Brain pericyte (primary cell): Measurements from ENCODE around the gene TST.

Experiments
- DNase-seq: peaks from one replicate; pipeline ENCODE4 v3.0.0-alpha.2; 2012; ENCODE audit warnings: low read depth, low spot score

Gene TST

DNA sequence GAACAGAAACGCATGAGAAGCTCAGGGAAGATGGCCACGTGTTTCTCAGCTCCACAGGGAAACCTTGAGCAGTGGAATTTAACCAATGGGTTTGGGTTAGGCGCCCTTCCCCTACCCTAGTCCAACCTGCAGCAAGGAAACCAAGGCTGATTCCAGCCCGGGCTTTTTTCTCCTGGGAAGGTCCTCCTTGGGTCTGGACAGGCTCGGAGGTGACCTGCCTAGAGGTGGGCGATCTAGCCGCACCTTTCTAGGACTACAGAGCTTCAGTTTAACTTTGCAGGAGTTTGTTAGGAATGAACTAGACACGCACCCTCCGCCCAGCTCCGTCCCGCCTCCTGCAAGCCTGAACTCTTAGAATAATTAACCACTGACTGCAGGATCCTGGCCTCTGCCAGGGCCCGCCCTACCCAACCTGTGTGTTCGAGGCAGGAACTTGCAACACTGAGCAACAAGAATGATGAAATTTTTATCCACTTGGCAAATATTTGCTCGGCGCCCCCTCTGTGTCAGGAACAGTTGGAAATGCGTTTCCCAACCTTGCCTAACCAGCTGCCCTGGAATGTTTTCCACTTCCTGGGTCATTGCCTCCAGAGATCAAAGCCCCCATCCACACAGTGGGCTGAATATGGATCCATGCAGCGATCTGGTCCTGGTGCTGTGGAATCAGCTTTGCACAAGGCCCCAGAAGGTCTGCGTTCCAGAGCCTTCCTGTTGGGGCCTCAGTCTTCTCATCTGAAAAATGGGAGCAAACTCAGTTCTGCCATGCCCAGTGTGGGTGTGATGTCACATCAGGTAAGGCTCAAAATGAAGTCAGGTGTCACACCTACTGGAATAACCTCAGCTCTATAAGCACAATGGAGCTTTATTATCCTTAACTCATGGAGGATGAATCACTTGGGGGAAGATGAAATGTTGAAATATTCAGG lies 13.6 kb upstream of the TST start:
- DNase-seq: no peak

DNA sequence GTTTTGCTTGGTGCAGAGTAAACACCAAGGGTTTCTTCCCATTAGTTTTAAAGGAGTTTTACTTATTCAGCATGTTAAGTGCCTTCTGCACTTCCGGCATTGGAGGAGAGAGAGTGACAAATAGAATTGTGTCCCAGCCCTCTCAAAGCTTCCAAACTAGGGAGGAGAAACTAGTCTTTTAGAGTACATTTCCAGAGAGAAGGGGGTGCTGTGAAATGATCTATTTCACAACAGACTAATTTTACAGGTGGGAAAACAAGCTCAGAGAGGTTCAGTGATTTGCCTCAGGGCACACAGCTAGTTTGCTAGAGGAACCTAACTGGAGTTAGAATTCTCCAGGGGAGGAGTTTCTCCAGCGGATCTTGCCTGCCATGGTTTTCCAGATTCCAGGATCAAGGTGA lies 12.9 kb upstream of the TST start:
- no peak for DNase-seq

DNA sequence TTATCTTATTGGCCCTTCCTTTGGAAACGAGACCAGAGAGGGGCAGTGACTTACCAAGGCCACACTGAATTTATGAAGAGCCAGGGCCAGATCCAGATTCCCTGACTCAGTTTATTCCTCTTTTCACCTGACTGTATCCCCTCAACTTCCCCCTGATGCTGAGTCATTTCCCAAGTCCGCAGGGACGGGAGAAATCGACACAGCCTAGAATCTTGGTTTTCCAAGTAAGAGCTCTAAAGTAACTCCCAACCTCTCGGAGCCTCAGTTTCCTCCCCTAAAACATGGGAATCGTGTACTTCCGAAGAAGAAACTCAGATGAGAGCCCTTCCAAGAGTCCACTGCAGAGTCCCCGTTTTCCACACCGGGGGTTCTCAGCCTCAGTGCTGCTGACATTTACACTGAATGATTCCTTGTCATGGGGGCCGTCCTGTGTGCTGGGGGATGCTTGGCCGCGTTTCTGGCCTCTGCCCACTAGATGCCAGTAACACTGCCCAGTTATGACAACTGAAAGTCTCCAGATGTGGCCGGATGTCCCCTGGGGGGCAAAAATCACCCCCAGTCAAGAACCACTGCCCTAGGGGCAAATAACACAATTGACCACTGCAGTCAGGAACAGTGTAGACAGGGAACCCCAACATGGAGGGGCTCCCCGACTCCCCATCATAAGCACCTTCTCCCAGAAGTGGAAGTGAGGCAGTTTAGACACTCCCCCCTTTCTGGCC lies 11.5 kb upstream of the TST start:
- no peak for DNase-seq

DNA sequence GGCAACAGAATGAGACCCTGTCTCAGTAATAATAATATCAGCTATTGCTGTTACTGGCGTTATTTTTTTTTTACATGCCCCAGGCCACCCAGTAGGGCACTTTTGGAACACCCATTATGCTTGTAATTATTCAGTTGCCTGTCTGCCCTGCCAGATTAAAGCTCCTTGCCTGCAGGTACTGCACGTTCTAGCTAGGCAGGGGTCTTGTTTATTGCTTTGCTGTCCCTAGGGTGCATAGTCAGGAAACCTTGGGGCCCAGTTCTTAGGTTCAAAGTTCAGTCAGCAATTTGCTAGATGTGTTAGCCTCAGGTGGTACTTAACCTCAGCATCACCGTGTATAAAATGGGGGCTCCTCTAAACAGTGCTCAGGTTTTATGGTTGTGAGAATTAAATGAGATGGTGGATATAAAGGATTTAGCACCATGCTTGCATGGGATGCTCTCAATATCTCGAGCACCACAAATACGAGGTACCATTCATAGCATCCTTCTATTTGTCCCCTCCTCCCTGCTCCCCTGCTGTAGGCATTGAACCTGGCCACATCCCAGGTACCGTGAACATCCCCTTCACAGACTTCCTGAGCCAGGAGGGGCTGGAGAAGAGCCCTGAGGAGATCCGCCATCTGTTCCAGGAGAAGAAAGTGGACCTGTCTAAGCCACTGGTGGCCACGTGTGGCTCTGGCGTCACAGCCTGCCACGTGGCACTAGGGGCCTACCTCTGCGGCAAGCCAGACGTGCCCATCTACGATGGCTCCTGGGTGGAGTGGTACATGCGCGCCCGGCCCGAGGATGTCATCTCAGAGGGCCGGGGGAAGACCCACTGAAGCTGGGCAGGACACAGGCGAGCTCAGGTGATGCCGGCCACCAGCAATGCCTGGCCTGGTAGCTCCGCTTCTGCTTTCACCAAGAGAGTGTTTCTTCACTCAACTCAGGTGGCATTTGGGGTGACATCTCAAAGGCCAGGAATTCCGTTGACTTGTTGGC lies 9.7 kb upstream of the TST start:
- no peak for DNase-seq

DNA sequence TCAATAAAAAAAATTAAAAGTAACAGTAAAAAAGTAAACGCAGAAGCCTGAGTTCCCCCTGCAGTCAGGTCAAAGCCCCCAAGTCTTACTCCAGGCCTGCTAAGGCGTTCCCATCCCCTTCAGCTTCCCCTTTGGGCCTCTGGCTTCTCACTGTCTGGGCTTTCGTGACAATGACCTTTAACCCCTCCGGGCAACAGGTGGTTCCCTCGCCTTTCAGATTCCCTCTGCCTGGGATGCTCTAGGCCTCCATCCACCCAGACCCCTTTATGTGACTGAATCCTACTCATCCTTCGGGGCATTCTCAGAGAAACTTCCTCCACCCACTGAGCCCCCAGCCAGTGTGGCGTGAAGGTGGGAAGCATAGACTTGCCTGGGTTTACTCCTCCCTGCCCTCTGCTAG lies 8.3 kb upstream of the TST start:
- DNase-seq: no peak

DNA sequence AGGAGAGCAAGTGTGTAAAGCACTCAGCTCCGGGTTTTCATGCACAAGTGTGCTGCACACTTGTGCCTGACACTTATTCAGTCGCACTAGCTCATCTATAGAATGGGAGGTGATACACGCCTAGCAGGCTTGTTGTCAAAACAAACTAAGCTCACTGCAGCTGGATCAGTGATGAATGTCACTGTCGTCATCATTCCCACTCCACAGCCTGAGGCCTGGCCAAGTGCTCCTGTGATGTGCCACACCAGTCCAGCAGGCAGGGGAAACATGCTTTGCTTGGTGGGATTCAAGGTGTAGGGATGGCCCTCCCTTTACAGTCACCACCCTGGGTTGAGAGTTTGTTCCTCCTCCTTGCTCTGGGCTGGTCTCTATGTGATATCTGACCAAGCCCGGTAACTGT lies 7.1 kb upstream of the TST start:
- DNase-seq: no peak

DNA sequence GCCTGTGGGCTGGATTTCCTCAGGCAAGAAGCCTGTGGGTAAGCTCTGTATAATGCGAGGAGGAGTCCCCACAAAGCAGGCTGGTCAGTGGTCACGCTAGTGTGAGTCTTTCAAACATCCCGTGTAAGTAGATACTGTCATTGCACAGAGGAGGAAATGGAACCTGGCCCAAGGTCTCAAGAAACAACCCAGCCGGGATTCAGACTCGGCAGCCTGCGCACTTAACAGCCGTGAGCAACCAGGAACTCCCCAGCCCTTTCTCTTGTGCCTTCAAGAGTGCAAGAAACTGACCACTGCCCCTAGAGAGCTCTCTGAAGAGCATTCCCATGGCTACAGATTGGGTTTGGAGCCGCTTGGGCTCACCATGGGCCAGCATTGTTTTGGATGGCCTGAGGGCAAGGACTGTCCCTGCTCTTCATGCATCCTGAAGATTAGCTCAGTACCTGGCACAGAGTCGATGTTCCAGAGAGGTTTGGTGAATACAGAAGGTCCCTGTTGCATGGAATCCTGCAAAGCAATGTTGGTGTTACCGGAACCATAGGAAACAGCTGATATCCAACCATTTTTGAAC lies 6.3 kb upstream of the TST start:
- no peak for DNase-seq

DNA sequence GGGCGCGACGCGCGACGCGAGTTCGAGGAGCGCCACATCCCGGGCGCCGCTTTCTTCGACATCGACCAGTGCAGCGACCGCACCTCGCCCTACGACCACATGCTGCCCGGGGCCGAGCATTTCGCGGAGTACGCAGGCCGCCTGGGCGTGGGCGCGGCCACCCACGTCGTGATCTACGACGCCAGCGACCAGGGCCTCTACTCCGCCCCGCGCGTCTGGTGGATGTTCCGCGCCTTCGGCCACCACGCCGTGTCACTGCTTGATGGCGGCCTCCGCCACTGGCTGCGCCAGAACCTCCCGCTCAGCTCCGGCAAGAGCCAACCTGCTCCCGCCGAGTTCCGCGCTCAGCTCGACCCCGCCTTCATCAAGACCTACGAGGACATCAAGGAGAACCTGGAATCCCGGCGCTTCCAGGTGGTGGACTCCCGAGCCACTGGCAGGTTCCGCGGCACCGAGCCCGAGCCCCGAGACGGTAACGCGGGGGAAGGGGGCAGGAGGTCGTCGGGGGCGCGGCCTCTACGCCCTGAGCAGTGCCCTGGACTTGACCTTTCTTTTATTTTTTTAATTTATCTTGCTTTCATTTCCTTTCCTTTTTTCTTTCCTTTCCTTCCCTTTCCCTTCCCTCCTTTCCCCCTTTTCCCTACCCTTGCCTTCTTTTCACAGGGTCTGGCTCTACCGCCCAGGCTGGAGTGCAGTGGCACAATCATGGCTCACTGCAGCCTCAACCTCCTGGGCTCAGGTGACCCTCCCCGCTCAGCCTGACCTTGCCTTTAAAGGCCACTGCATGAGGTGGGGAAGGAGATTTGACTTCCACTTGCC lies 5.3 kb upstream of the TST start:
- no peak for DNase-seq

DNA sequence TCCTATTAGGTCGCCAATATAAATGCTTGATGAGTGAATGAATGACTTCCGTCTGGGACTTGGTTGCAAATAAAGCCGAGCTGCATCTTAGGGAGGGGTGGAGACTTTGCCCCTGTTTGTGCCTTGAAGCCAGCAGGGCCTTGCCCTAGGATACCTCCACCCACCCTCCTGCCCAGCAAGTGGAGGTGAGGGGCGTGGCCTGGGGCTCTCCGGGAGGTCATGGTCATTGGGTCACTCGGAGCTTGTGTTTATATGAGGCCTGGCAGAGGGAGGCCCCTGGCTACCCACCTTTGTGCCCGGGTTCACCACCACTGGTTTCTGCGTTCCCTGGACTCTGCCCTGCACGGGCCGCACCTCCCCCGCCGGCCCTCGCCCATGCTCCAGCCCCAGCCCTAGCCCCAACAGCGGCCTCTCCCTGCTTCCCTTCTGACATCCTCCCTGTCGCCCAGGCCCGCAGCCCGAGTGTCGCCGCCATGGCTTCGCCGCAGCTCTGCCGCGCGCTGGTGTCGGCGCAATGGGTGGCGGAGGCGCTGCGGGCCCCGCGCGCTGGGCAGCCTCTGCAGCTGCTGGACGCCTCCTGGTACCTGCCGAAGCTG lies 4.6 kb upstream of the TST start:
- no peak for DNase-seq

DNA sequence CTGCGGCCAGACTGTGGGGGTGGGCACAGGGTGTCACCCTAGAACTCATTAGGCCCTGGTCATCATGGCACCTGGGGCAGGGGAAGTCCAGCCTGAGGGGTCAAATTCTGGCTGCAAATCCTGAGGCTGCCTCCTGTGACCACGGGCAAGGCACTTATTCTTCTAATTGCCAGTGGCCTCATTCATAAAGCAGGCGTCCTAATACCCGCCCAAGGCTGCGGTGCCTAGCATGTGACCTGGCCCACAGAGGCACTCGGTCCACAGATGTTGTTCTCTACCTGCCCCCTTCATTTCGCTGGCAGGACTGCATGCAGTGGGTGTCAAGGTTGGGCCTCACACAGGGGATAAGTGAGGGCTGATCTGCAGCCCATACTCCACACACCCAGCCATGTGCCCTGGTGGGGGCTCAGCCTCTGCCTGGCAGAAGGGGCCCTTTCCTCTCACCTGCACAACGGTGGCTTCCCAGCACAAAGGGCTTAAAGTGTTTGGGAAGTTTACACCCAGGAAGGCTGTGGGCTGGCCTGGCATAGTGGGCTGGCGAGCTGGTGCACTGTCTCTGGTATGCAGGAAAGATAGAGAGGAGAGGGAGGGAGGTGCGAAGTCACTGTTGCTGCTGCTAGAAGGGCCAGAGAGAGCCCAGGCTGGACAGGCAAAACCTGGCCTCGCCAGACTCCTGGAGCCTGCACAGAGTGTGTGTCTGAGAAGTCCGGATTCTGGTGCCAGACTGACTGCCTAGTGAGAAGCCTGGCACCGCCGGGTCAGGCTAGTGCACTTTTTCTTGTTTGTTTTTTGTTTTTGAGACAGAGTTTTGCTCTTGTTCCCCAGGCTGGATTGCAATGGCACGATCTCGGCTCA lies 3.5 kb upstream of the TST start:
- DNase-seq: no peak

DNA sequence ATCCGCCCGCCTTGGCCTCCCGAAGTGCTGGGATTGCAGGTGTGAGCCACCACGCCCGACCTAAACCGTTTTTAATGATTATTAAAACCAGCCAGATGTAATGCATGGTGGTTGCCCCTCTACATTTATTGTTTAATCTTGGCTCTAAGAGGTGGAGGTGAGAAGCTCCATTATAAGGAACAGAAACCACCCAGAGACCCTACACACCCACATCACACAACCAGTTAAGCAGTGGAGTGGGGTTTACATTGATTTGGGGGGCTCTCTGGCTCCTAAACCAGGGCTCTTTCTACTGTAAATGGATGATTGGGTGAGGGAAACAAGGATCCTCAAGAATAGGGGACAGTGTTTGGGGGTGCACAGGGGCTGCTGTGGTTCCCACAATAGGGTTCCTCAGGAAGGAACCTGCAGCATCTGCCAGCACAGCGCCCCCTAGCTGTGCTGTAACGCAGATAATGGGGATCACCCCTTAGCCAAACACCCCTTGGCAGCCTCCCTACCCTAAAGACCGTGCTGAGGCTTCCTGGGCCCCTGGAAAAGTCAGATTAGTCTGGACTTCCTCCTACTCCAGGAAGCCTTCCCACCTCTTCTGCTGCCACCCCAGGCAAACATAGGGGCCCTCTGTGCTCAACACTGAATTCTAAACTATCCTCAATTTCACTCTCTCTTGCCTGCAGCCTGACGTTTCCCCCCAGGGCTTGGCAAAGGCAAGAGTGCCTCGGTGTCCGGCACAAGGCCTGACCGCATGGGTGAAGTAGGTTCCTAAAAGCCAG lies 2.6 kb upstream of the TST start:
- DNase-seq: no peak

DNA sequence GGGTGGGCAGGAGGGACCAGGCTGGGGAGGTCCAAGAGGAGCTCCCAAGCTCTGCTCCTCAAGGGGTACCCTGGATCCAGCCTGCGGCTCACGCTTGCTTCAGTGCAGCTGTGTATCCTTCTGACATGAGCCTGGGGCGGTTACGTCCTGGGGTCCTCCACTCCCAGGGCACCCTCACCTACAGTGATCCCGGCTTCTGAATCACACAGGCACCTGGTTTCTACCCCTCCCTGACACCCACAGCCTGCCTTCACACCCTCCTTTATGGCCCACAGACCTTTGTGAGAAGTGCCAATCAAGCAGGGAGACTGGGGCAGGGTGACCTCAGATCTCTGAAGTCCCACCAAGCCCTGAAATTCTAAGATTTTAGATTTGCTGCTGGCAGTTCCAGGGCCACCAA lies 1.8 kb upstream of the TST start:
- no peak for DNase-seq

DNA sequence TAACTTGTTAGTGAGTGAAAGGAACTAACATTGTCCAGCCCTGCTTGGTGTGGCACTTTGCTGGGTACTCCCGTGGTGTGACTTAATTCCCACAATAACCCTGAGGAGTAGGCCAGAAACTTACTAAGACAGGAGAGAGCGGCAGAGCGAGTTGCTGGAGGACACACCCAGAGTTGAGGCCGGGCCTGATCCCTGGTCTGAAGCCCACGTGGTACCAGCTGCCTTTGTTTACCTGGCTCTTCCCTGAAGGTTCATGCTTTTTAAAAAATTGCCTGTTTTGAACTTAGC lies 889 bp upstream of the TST start:
- no peak for DNase-seq

DNA sequence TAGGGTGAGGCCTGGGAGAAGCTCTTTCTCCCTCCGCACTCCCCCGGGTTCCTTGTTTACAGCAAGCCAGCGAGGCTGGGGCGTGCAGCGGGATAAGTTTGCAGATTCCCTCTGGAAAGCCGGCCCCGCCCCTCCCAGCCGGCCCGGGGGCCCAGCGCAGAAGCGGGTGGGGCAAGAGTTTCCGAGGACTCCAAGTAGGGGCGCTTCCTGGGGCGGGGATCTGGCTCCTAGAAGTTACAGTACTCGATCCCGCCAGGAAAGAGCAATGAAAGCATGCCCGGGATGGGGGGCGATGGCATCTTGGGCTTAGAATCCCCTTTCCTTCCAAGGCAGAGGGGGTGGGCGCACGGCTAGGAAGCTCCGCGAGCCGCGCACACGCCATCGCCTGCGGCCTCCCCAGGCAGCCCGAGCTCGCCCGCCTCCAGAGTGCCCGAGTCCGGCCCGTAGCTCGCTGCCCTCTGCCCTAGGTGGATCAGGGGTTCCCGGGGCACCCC lies 385 bp downstream of the TST start:
- DNase-seq: no peak

DNA sequence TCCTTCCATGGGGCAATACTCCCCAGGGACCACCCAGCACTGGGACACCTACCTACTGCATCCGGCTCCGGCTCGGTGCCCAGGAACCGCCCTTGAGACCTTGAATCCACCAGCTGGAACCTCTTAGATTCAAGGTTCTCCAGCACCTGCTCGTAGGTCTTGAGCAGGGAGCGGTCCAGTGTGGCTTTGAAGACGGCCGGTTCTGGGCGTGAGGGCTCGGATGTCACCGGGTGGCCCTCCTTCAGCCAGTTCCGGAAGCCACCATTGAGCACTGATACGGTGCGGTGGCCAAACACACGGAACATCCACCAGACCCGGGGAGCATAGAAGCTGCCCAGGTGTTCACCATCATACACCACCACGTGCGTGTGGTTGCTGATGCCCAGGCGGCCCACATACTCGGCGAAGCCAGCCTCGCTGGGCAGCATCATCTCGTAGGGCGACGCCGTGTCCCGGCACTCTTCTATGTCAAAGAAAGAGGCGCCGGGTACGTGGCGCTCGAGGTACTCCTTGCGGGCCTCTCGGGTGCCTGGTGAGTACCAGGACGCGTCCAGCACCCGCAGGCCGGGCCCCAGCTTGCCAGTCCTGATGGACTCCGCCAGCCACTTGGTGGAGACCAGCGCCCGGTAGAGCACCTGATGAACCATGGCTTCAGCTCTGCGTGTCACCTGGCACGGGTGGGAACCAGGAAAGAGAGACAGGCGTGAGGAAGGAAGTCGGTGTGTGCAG lies 997 bp downstream of the TST start:
- no peak for DNase-seq

DNA sequence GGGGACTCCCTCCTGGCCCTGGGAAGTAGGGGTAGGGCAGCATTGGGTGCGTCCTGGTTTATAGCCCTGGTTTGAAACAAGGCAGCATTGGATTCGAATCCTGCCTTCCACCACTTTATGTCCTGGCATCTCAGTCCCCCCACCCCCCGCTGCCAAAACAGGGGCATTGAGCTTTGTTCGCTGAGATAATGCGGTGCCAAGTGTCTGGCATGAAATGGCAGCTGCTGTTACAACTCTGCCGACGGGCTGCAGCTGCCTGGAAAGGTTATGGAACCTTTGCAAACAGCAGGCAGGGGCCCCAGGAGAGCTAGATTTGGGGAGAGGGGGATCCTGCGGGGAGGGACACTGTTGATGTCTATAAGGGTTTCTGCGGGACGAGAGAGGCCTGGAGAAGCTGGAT lies 1.9 kb downstream of the TST start:
- DNase-seq: no peak

DNA sequence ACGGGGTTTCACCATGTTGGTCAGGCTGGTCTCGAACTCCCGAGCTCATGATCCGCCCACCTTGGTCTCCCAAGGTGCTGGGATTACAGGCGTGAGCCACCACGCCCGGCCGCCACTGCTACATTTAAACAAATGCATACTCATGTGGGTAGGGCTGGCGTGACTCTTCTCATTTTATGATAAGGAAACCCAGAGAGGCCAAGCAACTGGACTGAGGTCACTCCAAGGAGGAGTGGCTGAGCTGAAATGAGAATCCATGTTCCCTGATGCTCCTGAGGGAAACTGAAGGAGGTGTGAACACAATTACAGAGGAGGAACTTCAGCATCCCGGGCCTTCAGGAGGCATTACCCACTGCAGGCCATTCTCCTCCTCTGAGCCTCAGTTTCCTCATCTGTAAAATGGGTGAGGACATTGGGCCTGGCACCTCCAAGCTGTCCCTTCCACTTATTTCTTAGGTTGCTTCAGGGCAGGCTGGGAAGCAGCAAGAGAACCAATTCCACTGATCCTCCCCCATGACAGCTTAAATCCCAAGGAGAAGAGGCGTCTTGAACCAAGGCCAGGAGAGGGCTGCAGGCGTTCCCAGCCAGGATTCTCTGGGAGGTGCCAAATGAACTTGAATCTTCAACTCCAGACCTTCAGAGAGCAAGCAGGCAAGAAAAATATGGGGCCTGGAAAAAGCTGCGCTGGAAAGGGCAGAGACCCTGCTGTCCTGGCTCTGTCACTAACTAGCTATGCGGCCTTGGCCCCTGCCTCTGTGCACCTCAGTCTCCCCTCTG lies 2.9 kb downstream of the TST start:
- DNase-seq: no peak
